ENCODE results near the gene VPS35. TPM values are rescaled to one million over a fixed set of nuclear protein-coding genes. Genes with fewer than 3 reads are reported as not detected.
A peak's percentile ranks its signal among the peaks of the same experiment; 100 is the strongest.

VPS35 gene
- total and polyA plus RNA-seq, 11 donors, result 16.7 to 118 (median 84.4) TPM

GRCh38 chr16:46711106-46712058 lies 22.4 kb upstream of the VPS35 start:
- intact Hi-C loops (cut with DNase I), result loop anchor here in 3 of 10 donors (2.0 to 5.0 kb wide), 3 partner anchors 45 to 51 kb away; no protein-coding TSS in a partner anchor
- ATAC-seq (peak; percentile 71 to 84 (median 78)), DNase-seq (peak; percentile 69 to 84 (median 77))
- Histone ChIP-seq H3K27me3 (no peaks in the 10 kb centered on the region), H3K4me3 (no peak overlapping the region), H3K36me3 (peaks cover 0 to 48% (median 15%) of the 10 kb centered on the region in 9 donors), H3K27ac (peak overlapping the region; percentile 9 to 84 (median 68)), H3K9me3 (no peaks in the 10 kb centered on the region), H3K4me1 (peaks cover 5 to 62% (median 28%) of the 10 kb centered on the region in 12 donors)
- WGBS, 4 donors, result 45 to 54% (median 51%) methylated on average over 10 of the region's 10 CpGs
- TF ChIP-seq CTCF (IDR thresholded peaks at IDR 0.05) (no peak), POLR2A (IDR thresholded peaks at IDR 0.05) (no peak)

- peak overlapping the region in 9 of 12 donors; percentile 28 to 84 (median 65) for H3K27ac ChIP-seq
- TF ChIP-seq POLR2A (IDR thresholded peaks at IDR 0.05), result no peak
- TF ChIP-seq CTCF (IDR thresholded peaks at IDR 0.05), result no peak
- intact Hi-C loops (cut with DNase I), result loop anchor here in 3 of 10 donors (2.0 to 5.0 kb wide), 3 partner anchors 47 to 53 kb away; no protein-coding TSS in a partner anchor
These were observed 20.6 kb upstream of the VPS35 start for GRCh38 chr16:46709469-46710005.

GRCh38 chr16:46706642-46707041 lies 17.7 kb upstream of the VPS35 start:
- no peak for ATAC-seq
- no peaks in the 10 kb centered on the region for H3K27me3 ChIP-seq
- no peak for DNase-seq
- H3K9me3 ChIP-seq, result no peaks in the 10 kb centered on the region
- no peak for TF ChIP-seq POLR2A (IDR thresholded peaks at IDR 0.05)
- no peak for TF ChIP-seq CTCF (IDR thresholded peaks at IDR 0.05)
- WGBS, 4 donors, result 0% methylated on average over 1 of the region's 1 CpG
- intact Hi-C loops (cut with DNase I), result no loop called here
- H3K27ac ChIP-seq, result no peak overlapping the region
- peaks cover 0 to 28% (median 9%) of the 10 kb centered on the region in 12 donors for H3K4me1 ChIP-seq
- H3K36me3 ChIP-seq, result peaks cover 0 to 84% (median 20%) of the 10 kb centered on the region in 9 donors
- H3K4me3 ChIP-seq, result no peak overlapping the region

More at GRCh38 chr16:46709469-46710005, 20.6 kb upstream of the VPS35 start:
- Histone ChIP-seq H3K27me3 (no peaks in the 10 kb centered on the region), H3K36me3 (peaks cover 0 to 65% (median 20%) of the 10 kb centered on the region in 9 donors), H3K4me1 (peaks cover 0 to 50% (median 23%) of the 10 kb centered on the region in 12 donors), H3K4me3 (no peak overlapping the region), H3K9me3 (no peaks in the 10 kb centered on the region)
- DNase-seq (no peak), ATAC-seq (no peak)
- 33 to 44% (median 40%) methylated on average over 3 of the region's 3 CpGs for WGBS, 4 donors

- intact Hi-C loops (cut with DNase I), result no loop called here
- no peak for DNase-seq
- 86 to 93% (median 89%) methylated on average over 2 of the region's 2 CpGs for WGBS, 4 donors
- Histone ChIP-seq H3K27me3 (no peaks in the 10 kb centered on the region), H3K9me3 (no peaks in the 10 kb centered on the region), H3K27ac (no peak overlapping the region), H3K4me3 (no peak overlapping the region), H3K36me3 (peaks cover 0 to 62% (median 9%) of the 10 kb centered on the region in 9 donors), H3K4me1 (peaks cover 0 to 5% (median 0%) of the 10 kb centered on the region in 12 donors)
- TF ChIP-seq CTCF (IDR thresholded peaks at IDR 0.05) (no peak), POLR2A (IDR thresholded peaks at IDR 0.05) (no peak)
- ATAC-seq, result no peak
These were observed 13.1 kb upstream of the VPS35 start for GRCh38 chr16:46702030-46702429.

All from heart left ventricle (tissue), 16 donors.